Stimulated activated CD8-positive, alpha-beta memory T cell treated with anti-CD3 and anti-CD28 coated beads, Interleukin-12 subunit alpha, Interleukin-12 subunit beta, amount 100 ng/mL, for 4 hours (primary cell): ENCODE data around the gene CNOT11.

ENCODE experiments used
- DNase-seq: peaks from one replicate; pipeline ENCODE4 v3.0.0-alpha.2; 2020; ENCODE audit warnings: low read depth

The CNOT11 gene

DNA sequence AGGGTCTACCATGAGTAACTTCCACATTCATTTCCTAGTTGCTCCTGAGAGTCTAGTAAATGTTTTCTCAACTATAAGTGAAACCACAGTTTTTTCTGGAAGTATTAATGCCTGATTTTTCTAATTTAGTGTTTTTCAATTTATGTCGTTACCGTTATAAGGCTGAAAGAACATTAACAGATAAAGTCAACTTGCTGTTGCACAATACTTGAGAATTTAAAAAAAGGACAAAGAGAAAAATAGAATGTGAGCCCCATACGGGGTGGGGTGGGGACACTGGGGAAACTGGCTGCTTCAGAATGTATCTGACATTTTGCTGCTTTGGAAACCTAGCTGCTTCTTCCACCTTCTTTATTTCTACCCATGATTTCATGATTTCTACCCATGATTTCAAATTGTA lies 26.2 kb downstream of the CNOT11 start:
- DNase-seq = no peak

DNA sequence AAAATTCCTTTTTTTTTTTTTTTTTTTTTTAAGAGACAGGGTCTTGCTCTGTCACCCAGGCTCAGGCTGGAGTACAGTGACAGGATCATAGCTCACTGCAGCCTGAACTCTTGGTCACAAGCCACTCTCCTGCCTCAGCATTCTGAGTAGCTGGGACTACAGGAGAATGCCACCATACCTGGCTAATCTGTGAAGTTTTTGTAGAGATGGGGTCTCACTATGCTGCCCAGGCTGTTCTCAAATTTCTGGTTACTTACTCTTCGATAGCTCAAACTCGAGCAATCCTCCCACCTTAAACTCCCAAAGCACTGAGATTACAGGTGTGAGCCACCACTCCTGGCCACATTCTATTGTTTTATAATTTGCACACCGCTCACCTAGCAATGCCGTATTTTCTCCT lies 28.8 kb downstream of the CNOT11 start:
- no peak for DNase-seq

DNA sequence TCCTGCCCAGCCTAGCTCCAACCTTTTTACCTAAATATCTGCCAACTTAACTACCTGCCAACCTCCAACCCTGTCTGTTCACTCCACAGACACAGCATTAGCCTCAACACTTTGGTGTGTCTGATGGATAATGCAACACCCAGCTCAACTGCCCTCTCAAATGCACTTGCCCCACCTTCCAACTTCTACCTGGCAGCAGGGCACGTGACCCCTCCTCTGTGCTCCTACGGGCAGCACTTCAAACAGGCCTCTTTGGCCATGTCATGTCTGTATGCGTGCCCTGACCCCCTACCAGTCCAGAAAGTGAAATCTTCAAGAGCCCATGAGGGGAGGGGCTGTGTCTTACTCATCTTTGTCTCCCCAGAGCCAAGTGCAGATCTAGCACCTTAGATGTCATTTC lies 30.3 kb downstream of the CNOT11 start:
- no peak for DNase-seq

DNA sequence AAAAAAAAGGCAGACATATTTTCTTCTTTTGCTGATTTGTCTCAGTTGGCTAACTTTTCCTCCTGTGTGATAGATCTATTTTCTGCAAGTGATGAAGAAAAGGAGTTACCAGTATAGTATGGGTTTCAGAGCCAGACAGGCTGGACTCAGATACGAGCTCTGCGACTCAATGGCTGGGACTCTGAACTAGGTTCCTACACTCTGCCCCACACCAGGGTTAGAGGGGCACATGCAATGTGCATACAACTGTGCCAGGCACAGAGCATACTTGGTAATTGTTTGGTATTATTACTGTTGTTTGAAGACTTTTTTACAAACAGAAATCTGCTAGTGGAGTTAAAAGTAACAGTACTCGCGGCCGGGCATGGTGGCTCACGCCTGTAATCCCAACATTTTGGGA lies 34.0 kb downstream of the CNOT11 start:
- DNase-seq = no peak

DNA sequence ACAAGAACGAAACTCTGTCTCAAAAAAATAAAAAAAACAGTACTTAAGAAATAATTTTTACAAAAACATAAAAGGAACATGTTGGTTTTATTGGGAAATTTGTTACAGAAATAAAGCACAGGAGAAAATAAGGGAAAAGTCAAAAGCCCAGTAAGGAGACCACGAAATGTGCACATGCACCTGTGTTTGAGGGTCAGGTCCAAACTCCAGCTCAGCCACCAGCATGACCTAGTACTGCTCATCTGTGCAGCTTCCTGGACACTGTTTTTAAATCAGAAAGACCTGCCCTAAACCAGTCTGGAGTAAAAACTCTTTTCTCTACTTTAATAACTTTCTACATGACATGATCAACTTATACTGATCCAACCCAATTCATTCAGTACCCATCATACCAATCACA lies 34.6 kb downstream of the CNOT11 start:
- no peak for DNase-seq

DNA sequence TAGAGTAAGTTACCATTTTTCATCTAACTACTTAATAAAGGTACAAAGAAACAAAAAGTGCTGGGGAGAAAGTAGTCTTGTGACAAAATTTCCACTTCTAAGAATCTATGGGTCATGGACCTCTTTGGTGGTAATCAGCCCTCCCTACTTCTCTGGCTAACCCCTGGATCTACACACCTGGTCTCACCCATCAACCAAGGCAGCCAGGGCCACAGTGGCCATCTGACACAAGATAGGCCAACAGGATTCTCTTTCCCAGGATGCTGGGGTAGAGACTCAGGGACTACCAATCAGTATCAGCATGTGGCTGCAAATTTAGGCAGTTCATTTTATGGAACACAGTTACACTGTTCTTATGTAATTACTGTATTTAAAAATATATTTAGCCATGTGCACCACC lies 38.0 kb downstream of the CNOT11 start:
- no peak for DNase-seq

DNA sequence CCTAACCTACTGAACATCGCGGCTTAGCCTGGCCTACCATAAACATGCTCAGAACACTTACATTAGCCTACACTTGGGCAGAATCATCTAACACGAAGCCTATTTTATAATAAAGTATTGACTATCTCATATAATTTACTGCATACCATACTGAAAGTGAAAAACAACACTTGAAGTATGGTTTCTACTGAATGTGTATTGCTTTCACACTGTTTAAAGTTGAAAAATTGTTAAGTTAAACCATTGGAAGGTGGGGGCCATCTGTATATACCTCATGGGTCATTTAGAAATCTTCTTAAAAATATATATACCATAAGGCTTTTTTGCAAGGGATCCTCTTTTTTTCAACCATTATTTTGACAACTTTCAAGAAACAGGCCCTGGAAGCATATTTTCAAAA lies 39.3 kb downstream of the CNOT11 start:
- no peak for DNase-seq

DNA sequence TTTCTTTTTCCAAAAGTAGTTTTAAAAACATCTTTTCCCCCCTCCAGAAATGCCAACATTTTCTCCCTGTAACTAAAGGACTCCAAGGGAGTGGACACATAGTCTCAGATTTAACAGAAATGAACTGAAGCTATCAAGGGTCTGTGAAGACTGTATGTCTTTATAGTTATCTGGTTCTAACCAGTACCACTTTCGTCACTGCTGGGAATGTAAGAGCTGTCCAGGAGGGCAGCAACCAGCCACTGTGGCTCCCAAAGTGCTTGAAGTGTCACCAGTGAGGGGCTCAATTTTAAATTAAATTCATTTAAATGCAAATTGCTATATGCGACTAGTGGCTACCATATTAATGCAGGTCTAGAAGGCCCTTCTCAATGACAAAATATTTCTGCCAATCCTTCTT lies 40.9 kb downstream of the CNOT11 start:
- no peak for DNase-seq

DNA sequence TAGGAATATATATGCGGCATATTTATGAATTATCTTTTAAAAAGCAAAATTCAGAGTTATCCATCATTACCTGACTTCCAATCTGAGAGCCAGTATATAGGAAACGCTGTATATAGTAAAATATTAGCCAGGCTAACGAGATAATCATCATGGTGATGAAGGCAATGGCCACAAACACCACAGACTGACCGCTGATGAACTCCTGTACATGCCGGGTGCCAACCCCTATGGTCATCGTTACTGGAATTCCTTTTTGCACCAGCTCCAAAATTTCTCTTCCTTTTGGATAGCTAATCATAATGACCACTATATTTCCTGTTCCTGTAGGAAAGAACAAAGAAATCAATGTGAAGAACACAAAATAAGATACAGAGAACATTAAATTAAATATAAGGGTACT lies 42.2 kb downstream of the CNOT11 start:
- DNase-seq = no peak

DNA sequence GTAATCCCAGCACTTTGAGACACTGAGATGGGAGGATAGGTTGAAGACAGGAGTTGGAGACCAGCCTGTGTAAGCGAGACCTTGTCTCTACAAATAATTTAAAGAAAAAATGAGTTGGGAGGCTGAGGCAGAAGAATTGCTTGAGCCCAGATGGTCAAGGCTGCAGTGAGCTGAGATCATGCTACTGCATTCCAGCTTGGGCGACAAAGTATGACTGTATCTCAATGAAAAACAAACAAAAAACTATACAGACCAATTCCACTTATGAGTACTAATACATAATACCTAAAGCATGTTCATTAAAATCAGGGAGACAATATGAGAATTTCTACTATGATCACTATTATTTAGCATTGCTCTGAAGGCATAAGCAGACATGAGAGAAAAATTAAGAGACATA lies 43.2 kb downstream of the CNOT11 start:
- DNase-seq = no peak

DNA sequence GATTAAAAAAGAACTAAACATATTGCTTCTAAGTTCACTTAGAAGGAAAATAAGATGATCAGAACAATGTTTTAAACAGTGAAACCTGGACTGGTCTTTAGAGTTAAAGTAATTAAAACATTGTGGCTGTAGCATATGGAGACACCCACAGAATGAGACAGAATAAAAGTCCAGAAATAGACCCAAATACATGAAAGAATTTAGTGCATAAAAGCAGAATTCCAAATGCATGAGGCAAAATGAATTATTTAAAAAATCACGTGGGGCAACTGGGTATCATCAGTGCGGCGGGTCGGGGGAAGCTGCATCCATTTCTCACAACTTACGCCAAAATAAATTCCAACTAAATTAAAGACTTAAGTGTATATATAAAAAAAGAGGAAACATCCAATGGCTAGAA lies 43.7 kb downstream of the CNOT11 start:
- DNase-seq = no peak

DNA sequence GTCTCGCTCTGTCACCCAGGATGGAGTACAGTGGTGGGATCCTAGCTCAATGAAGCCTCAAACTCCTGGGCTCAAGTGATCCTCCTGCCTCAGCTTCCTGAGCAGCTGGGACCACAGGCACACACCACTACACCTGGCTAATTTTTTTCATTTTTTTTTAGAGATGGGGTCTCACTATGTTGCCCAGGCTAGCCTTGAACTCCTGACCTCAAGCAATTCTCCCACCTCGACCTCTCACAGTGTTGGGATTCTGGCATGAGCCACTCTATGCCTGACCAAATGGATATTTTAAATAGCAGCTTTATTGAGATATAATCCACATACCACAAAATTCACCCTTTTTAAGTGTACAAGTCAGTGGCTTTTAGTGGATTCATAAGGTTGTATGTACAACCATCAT lies 44.7 kb downstream of the CNOT11 start:
- no peak for DNase-seq

DNA sequence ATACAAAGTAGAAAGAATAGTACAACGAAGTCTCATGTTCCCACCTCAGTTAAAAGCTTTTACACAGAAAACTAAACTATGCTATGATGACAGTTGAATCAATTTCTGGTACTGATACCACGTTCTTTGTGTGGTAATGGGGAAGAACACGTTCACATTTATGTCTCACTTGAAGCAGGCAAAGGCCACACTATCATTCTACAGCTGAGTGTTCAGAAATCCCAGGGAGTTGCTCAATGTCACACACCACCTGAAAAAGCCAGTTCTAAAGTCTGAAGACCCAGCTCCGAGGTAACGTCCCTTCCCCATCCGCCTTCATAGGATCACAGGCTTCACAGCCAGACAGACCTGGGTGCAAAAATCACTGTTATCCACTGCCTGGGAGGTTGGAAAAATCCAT lies 46.9 kb downstream of the CNOT11 start:
- no peak for DNase-seq

DNA sequence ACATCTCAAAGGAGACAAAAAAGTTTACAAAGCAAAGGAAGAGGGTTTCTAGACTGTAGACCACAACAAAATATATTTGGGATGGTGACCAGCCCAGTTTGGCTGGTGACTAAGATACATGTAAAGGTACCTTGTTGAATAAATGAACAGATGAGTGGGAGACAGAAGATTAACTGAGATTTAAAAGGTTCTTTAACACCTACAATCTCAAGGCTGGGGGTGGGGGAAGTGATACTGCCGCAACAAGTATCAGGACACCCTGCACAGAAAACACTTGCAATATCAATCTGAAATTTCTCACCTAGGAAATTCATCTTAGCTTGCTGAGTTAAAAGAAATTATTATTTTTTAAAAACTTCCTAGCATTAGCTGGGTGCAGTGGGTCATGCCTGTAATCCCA lies 47.5 kb downstream of the CNOT11 start:
- DNase-seq = no peak

DNA sequence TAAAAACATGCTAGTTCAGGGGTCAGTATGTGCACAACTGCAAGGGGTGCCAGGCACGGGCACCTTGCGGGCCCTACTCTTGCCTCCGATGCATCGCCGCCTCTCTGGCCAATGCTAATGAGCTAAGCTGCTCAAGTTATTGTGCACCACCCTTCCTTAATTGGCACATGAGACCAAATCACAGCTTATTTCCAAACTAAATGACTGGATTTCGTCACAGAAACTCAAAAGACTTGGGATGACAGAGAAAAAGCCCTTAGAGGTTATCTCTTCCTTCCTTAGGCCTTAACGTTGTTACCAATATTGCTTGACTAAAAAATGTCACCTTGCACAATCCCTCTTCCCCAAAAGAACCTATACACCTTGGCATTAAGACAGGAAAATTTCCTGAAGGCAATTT lies 48.1 kb downstream of the CNOT11 start:
- DNase-seq = no peak

DNA sequence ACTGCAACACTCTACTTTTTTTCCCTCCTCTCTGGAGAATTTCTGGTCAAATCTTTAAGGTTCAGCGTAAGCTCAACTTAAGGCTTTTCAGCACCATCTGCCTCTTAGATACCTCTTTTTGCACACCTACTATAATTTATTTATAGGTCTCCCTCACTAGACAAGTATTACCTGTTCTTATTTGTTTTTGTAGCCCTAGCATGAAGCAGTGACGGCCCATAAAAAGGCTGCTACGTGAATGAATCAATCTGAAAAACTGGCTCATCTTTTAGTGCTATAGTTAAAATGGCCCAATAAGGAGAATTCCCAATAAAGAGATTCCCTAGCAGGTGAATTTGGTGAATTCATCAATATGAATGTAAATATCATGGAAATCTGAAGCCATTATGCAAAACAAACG lies 49.3 kb downstream of the CNOT11 start:
- DNase-seq = no peak

DNA sequence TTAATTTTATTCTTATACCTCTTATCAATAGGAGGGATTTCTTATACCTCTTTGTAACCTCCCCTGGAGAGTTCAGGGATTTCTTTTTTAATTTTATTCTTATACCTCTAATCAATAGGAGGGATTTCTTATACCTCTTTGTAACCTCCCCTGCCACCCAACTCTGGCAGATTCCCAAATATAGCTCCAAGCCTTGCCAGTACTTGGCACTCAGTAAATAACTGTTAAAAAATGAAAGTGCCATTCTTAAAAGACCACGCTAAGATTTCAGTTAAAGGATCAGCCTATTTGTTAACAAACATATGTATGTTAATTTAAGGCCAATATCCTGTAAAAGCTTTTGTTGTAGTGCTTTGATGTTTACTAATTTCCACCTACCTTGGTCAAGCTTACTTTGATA lies 51.0 kb downstream of the CNOT11 start:
- no peak for DNase-seq

DNA sequence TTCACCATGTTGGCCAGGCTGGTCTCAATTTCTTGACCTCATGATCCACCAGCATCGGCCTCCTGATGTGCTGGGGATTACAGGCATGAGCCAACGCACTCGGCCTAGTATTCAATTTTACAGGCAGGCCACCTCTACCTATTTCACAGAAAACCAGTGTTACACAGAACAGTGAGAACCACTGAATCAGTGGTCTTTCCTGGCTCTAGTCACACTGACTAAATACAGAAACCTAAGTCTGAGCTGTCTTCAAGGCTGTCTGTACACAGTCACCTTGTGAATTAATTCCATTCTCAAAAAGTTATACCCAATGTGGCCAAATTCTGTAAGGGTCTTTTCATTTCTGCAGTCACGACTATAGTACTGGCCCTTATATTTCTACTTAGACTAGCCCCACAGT lies 52.3 kb downstream of the CNOT11 start:
- DNase-seq = no peak

DNA sequence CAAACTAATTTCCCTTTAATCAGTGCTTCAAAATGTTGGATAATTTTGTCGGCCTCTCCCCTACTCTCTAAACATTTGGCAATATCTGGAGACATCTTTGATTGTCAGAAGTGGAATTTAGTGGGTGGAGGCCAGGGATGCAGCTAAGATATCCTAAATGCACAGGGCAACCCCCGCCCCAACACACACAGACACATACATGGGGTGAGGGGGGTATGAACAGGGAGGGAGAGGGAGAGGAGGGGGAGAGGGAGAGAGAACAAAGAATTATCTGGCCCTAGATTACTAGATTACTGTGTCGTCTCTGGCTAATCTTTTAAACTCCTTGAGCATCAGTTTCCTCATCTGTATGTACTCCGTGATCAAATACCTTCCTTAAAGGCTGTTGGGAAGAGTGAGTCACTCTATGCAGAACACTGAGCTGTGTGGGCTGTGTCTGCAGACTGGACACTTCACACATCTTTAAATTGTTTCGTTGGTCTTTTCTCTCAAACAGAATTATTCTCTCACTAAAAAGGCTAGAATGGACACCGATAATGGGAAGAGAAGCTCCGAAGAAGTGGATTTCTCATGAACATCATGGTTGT lies 52.9 kb downstream of the CNOT11 start:
- no peak for DNase-seq

DNA sequence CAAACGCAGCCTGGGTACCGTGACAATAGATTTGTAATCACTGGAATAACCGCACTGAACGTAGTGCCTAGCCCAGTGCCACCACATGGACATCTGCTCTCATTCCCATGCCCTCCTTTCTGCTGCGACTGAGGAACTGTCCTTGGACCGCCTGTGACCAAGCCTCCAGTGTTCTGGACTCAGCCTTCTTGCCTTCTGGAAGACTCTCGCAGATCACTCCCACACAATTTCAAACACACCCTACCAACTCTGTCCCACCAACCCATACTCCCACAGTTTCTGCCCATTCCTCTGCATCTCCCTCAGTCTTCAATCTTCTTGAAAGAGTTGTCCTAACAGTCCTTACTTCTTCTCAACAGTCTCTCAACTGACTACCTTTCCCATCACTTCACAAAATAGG lies 53.7 kb downstream of the CNOT11 start:
- no peak for DNase-seq

DNA sequence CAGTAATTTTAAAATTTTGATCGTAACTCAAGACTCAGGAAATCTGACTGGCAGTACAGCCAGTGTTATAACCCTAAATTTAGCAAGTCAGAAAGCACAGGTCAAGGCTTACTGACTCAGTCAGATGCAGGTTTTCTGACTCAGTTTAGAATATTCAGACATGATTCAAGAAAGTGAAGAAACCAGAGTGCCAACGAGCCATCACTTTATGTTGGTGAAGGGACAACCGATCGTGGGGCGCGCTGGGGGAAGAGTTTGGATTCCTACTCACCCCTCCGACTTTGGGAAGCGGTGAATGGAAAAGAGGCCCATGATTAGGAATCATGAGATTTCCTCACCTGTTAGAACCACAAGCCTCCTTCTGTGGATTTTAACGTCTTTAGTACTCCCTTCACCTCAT lies 54.8 kb downstream of the CNOT11 start:
- no peak for DNase-seq

DNA sequence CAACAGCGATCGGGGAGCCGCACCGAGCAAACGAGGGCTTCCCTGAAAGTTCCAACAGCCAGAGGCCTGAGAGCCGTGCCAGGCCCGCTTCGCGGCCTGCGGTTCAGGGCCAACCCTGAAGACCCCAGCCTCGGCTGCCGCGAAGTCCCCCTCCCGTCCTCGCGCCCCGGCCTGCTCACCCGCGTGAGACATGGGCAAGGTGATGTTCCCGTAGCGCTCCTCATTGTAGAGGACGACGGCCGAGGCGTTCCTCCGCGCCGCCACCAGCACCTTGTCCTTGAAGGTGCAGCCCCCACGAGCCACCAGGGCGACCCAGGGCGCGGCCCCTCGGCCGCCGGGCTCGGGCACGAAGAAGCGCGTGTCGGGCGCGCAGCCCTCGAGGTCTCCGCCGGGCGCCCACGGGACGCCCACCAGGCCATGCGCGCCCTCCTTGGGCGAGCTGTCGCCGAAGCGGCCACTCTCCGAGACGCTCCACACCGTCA lies 55.3 kb downstream of the CNOT11 start:
- DNase-seq = no peak

DNA sequence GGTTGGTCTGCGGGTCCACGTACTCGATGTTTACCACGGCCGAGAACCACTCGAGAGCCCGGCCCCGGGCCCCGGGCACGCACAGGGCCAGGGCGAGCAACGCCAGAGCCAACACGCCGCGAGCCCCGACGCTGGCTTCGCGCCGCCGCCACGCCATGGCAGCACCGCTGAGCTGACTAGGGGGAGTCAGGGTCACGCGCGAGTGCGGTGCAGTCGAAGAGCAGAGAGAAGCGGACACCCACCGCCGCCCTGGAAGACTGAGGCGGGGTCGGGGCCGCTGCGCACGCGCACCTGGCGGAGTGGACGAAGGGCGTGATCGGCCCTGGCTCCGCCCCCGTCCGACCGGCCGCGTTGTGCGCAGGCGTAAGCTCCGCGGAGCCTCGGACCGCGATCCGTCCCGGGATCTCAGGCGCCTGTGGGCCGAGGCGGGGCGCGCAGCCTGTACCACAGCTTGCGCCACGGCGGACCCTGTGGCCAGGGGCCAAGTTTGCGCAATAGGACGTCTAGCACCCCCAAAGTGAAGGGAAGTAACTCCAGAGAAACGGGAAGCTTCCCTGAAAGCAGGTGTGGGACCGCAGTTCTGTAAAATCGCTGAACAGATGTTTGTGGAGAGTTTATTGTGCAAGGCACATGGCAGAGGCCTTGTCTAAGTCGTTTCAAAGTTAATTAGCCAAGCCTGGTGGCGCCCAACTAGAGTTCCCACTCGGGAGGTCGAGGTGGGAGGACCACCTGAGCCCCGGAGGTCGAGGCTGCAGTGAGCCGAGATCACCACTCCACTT lies 55.9 kb downstream of the CNOT11 start, which contains the start of gene RNF149:
Gene RNF149, minus strand, starts transcription at position 270 of the 779 bp plus-strand sequence. Its CDS starts 113 bp downstream, at position 157.
- peak; percentile 89 for DNase-seq
